Stimulated activated CD8-positive, alpha-beta memory T cell treated with anti-CD3 and anti-CD28 coated beads, Interleukin-7, amount 100 ng/mL, for 48 hours (primary cell): ENCODE measurements around the gene SLC36A3.
"Not testable (repeated sequence)": the region's sequence is repeated elsewhere in the genome, so short reads cannot be mapped to it uniquely, and the experiment has no call there.

Experiments used
- DNase-seq, 2 donors: peaks; one replicate each; pipeline ENCODE4 v3.0.0-alpha.2; 2020; ENCODE audit warnings: low read depth in 1 of 2; ENCODE audit errors: extremely low read depth in 1 of 2

Gene SLC36A3

DNA sequence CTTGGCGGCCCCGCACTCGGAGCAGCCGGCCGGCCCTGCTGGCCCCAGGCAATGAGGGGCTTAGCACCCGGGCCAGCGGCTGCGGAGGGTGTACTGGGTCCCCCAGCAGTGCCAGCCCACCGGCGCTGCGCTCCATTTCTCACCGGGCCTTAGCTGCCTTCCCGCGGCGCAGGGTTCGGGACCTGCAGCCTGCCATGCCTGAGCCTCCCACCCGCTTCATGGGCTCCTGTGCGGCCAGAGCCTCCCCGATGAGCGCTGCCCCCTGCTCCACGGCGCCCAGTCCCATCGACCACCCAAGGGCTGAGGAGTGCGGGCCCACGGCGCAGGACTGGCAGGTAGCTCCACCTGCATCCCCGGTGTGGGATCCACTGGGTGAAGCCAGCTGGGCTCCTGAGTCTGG is 5.7 kb upstream of the SLC36A3 start:
- DNase-seq: not testable (repeated sequence)

- no peak for DNase-seq
Observed at GRCh38 chr5:151298063-151298855, 5.3 kb downstream of the SLC36A3 start.

- no peak for DNase-seq
Observed at GRCh38 chr5:151296974-151297373, 6.6 kb downstream of the SLC36A3 start.

- DNase-seq: no peak
Observed at GRCh38 chr5:151296478-151296830, 7.1 kb downstream of the SLC36A3 start.

- no peak for DNase-seq
Observed at GRCh38 chr5:151295791-151296477, 7.6 kb downstream of the SLC36A3 start.

GRCh38 chr5:151295138-151295537 is 8.4 kb downstream of the SLC36A3 start:
- no peak for DNase-seq

DNA sequence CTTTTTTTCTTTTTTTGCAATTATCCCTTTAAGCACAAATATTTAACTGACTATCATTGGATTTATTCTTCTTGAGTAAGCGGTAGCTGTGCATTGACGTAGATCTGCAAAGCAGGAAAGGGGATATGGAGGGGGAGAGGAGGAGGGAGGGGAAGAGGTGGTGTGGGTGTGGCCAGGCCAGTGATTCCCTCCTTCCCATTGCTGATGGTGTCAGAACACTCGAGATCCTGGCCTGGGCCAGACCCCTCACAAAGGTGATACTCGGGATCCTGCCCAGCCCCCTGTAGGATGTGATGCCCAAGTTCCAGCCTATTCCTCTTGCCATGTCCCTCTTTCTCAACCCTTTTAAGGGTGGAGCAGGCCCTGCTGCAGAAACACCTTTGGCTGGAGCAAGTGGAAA is 9.9 kb downstream of the SLC36A3 start:
- no peak for DNase-seq

DNA sequence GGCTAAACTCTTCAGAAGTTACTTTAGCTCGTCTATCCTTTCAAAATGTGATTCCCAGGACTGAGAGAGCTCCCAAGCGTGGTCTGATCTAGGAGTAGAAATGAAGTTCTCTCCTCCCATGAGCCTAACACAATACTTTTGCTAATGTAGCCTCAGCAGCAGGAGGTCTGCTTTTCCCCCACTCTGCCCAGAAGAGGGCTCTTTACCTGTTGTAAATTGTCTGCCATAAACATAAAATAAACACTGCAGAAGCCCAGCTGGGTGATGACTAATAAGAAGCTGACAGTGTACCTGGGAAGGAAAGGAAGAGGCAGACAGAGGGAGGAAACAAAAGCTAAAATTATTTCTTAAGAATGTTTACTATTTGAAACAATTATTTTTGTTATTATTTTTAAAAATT is 15.4 kb downstream of the SLC36A3 start:
- DNase-seq: no peak

GRCh38 chr5:151286246-151286645 is 17.3 kb downstream of the SLC36A3 start:
- no peak for DNase-seq

- DNase-seq: no peak
Observed at GRCh38 chr5:151285683-151286082, 17.9 kb downstream of the SLC36A3 start.

GRCh38 chr5:151284392-151284967 is 19.1 kb downstream of the SLC36A3 start:
- no peak for DNase-seq

DNA sequence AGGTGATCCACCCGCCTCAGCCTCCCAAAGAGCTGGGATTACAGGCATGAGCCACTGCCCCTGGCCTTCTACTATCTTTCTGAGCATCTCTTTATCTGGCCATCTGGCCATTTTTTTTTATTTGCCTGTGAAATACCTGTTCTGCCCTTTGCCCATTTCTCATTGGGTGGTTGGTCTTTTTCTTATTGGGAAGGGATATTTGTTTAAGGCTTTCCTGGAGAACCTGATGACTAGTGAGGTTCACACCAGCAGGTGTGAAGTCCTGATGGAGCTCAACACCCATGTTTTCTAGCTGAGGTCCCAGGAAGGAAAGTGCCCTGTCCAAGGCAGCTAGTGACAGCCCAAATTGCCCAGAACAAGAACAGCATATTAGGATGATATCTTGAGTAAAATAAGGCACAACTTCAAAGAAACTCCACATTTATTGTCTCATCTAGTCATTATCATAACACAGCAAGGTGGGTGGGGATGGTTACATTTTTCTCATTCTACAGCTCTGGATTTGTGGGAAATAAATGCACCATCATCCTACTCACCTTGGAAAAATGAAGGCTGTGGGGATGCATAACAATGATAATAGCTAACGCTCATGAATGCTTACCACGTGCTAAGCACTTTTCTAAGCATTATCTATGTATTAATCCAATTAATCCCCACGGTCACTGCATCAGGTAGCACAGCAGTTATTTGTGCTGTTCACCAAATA is 20.3 kb downstream of the SLC36A3 start:
- no peak for DNase-seq

- no peak for DNase-seq
Observed at GRCh38 chr5:151281001-151281639, 22.4 kb downstream of the SLC36A3 start.

- no peak for DNase-seq
Observed at GRCh38 chr5:151280443-151280842, 23.1 kb downstream of the SLC36A3 start.

DNA sequence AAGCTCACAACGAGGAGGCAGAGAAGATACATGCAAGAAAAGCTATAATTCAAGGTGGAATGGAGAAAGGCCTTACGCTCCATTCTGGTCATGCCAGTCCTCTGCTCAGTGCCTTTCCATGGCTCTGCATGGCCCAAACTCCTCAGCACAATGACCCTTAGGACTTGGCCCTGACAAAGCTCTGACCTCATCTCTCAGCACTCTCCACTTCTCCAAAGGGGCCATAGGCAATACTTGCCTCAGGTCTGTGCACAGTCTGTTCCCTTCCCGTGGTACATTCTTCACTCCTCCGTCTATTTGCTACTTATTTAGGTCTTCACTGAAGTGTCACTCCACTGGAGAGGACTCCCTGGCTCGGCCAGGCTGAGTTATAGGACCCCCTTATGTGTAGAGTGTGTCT is 24.7 kb downstream of the SLC36A3 start:
- no peak for DNase-seq

DNA sequence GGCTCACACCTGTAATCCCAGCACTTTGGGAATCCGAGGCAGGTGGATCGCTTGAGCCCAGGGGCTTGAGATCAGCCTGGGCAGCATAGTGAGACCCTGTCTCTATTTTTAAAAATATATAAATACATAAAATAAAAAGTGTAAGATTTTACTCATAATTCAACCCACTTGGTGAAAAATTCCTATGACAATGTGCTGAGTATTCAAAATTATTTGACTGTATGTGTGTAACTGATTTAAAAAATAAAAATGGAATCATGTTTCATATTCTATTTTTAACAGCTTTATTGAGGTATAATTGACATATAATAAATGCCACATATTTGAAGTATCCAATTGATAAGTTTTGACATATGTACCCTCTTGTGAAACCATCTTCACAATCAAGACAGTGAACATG is 27.8 kb downstream of the SLC36A3 start:
- no peak for DNase-seq

DNA sequence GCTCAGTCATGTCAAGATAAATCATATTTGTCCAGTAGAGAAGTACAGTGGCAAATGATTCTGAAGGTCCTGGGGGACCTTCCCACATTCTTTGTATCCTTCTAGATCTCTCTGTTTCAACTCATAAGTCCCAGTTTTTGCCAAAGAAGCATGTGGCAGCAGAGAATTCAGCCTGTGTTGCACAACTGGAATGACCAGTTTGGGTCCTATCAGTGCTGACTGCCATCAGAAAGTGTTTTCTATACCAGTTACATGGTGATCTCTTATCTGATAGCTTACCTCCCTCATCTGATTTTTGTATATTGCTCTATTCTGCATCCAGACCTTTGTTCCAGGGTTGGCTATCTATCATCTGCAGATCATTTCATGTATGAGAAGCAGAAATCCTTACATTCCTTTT is 28.9 kb downstream of the SLC36A3 start:
- DNase-seq: no peak

DNA sequence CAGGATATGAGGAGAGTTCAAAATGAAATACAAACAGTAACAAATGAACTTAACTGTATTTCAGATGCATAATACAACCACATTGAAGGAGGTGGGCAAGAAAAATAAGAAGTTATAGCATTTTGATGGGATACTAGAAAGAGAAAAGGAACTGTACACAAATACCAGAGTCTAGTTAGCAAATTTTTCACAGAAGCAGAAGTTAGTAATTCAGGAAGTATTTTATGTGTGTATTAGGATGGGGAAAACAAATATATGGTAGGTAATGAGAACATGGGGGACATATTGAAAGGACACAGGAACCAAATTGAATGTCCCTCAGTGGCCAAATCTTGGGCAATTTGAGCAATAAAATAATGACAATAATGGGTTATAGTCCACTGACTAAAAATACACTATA is 32.2 kb downstream of the SLC36A3 start:
- no peak for DNase-seq

DNA sequence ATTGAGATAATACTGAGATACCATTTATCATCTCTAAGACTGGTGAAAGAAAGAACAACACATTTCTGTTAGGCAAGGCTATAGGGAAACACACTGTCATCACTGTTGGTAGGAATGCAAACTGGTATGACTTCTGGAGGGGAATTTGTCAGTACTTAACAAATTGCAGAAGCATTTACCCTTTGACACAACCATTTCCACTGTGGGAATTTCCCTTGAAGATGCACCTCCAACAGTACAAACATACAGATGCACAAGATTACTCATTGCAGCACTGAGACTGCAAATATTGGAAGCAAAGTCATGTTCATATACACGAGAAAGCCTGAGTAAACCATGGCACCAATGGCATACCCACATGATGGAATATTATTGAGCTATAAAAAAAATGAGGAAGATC is 33.0 kb downstream of the SLC36A3 start:
- DNase-seq: no peak

- no peak for DNase-seq
Observed at GRCh38 chr5:151267491-151268260, 35.9 kb downstream of the SLC36A3 start.
